C4-2B (cell line): Measurements from ENCODE around the gene GLI1.

Experiments
- ZFX ChIP-seq: fragments of 450-650 bp; IDR thresholded peaks from 2 replicates; pipeline ENCODE4 v1.6.1; 2017
- TF ChIP-seq, protein P1 (sequence below): fragments of 450-650 bp; conservative IDR thresholded peaks from 2 replicates; pipeline ENCODE4 v1.5.1; 2017; ENCODE audit warnings: mild to moderate bottlenecking

DNA sequence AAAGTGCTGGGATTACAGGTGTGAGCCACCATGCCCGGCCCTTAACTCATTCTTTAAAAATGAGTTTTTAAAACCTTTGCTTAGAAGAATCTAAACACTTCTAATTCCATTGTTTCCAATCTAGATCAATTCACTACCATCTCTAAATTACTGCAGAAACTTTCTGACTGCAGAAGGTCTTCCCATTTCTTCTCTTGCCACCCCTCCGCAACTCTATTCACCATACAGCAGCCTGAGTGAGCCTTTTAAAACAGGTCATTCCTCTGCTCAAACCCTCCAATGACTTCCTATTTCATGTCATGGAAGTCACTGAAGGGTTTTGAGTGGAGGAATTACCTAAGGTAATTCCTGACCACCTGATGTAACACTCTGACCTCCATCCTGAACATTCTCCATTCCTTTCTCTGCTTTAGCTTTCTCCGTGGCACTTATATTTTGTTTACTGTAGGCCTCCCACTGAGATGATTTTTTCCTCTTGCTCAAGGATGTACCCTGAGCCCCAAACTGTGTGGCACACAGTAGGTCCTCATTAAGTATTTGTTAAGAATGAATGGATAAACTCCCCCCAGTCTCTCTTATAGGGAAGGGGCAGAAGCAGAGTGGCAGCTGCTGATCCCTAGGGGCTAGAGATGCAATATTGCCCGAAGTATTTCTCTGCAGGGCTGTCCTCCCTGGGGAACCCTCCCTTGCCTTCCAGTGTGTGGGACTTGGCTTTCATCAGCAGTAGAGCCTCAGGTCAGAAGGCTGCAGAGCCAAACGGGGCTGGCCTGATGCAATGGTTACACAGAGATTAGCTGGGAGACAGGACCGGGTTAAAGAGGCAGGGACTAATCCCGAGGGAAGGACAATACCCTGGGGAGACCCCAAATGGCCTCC, 59.6 kb downstream of the GLI1 start:
- TF ChIP-seq, protein P1, sequence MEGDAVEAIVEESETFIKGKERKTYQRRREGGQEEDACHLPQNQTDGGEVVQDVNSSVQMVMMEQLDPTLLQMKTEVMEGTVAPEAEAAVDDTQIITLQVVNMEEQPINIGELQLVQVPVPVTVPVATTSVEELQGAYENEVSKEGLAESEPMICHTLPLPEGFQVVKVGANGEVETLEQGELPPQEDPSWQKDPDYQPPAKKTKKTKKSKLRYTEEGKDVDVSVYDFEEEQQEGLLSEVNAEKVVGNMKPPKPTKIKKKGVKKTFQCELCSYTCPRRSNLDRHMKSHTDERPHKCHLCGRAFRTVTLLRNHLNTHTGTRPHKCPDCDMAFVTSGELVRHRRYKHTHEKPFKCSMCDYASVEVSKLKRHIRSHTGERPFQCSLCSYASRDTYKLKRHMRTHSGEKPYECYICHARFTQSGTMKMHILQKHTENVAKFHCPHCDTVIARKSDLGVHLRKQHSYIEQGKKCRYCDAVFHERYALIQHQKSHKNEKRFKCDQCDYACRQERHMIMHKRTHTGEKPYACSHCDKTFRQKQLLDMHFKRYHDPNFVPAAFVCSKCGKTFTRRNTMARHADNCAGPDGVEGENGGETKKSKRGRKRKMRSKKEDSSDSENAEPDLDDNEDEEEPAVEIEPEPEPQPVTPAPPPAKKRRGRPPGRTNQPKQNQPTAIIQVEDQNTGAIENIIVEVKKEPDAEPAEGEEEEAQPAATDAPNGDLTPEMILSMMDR, result no peak
- TF ChIP-seq ZFX, result no peak
